ENCODE data around the gene PACC1. TPM values are rescaled to one million over a fixed set of nuclear protein-coding genes. Genes with fewer than 3 reads are reported as not detected.

PACC1 gene
- total RNA-seq, 2 donors from 2014 or later, result 3.2 to 4.1 TPM

- Histone ChIP-seq H3K9me3 (no peaks in the 10 kb centered on the region), H3K27me3 (replicated peaks; ENCODE audit: insufficient read depth) (no peaks in the 10 kb centered on the region), H3K4me1 (ENCODE audit: control insufficient read depth in 1 of 2, low read depth in 2 of 2) (peaks cover 18 to 40% of the 10 kb centered on the region in 2 donors), H3K27ac (no peak overlapping the region), H3K4me3 (no peak overlapping the region), H3K36me3 (no peaks in the 10 kb centered on the region)
- ATAC-seq (ENCODE audit: insufficient number of reproducible peaks, low FRiP score, low read depth) (no peak), DNase-seq (ENCODE audit: low spot score) (no peak)
- TF ChIP-seq CTCF (IDR thresholded peaks at IDR 0.05), result no peak
Observed at GRCh38 chr1:212315907-212316306, 98.8 kb downstream of the PACC1 start.

DNA sequence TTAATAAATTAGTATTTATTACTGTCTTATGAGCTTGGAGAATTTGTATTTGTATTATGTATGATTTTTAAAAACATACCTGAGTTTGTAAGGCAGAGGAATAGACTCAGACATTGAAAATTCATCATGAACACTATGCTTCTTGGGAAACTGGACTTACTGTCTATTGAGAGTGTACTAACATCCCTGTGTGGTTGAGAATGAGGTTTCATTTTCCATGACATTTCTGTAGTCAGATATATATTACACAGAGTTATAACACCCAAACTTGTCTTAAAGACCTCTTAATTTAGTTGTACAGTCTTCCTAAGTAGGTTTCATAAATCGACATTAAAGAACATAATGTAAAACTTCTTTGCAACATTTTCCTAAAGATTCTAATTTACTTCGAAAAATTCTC is 99.5 kb downstream of the PACC1 start:
- no peaks in the 10 kb centered on the region for H3K27me3 ChIP-seq (replicated peaks; ENCODE audit: insufficient read depth)
- H3K36me3 ChIP-seq, result no peaks in the 10 kb centered on the region
- no peaks in the 10 kb centered on the region for H3K9me3 ChIP-seq
- peaks cover 18 to 47% of the 10 kb centered on the region in 2 donors for H3K4me1 ChIP-seq (ENCODE audit: control insufficient read depth in 1 of 2, low read depth in 2 of 2)
- DNase-seq (ENCODE audit: low spot score), result no peak
- TF ChIP-seq CTCF (IDR thresholded peaks at IDR 0.05), result no peak
- no peak overlapping the region for H3K27ac ChIP-seq
- H3K4me3 ChIP-seq, result no peak overlapping the region
- ATAC-seq (ENCODE audit: insufficient number of reproducible peaks, low FRiP score, low read depth), result no peak

Other genes starting within 250 kb of the PACC1 start
- 10 to 100 TPM; 46.1 to 50.6 TPM for gene PPP2R5A, start 129.5 kb downstream of the PACC1 start, total RNA-seq
- 100 to 1,000 TPM; 122 to 152 TPM for gene NENF, start 18.0 kb upstream of the PACC1 start, total RNA-seq
- 100 to 1,000 TPM in 1 of 2 donors, 10 to 100 TPM in 1; 10.7 to 160 TPM for gene ATF3, start 193.9 kb upstream of the PACC1 start, total RNA-seq